Choroid plexus epithelial cell (primary cell): ENCODE results near the gene HSD11B1L.
"Not testable (repeated sequence)": the region's sequence is repeated elsewhere in the genome, so short reads cannot be mapped to it uniquely, and the experiment has no call there.

Experiments used
- DNase-seq: peaks from one replicate; pipeline ENCODE4 v3.0.0-alpha.2; 2010; ENCODE audit warnings: low read depth
- H3K4me3 ChIP-seq: 2 replicates; pipeline ENCODE4 v1.5.1; 2011; ENCODE audit warnings: low read depth, mild to moderate bottlenecking, control low read depth, low read length, moderate library complexity
- CTCF ChIP-seq: conservative IDR thresholded peaks from 2 replicates; pipeline ENCODE4 v1.5.1; 2011; ENCODE audit warnings: low read depth, mild to moderate bottlenecking, control low read depth, inconsistent platforms, low read length, moderate library complexity

HSD11B1L gene

GRCh38 chr19:5686326-5686646 lies 5.5 kb downstream of the HSD11B1L start:
- peak overlapping the region; percentile 64 for H3K4me3 ChIP-seq
- DNase-seq: no peak
- no peak for TF ChIP-seq CTCF

DNA sequence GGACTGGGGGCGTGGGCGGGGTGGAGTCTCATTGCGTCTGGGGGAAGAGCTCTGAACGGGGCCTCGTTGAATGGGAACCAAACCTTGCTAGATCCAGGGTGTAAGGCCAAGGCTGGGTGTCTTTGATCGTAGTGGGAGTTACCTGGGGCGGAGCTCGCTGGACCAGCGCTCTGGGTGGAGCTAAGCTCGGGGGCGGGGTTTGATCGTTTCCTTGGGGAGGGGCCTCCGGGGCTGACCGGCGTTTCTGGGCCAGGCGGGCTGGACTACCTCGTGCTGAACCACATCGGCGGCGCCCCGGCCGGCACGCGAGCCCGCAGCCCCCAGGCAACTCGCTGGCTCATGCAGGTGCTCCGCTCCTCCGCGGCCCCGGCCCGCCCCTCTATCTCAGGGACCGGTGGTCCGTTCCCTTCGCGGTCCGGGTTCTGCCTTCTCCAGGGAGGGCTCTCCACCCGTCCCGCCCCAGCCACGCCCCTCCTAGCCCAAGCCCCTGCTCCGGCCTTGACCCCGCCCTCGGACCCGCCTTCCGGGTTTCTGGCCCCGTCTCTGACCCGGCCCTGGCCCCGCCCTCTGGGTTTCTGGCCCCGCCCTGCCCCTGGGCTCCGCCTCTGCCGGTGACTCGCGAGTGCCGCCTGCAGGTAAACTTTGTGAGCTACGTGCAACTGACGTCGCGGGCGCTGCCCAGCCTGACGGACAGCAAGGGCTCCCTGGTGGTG lies 6.0 kb downstream of the HSD11B1L start:
- TF ChIP-seq CTCF: peak; percentile 82
- peak; percentile 93 for DNase-seq
- H3K4me3 ChIP-seq: peak overlapping the region; percentile 64

GRCh38 chr19:5687360-5688198 lies 6.8 kb downstream of the HSD11B1L start:
- H3K4me3 ChIP-seq: peak overlapping the region; percentile 64
- TF ChIP-seq CTCF: no peak
- DNase-seq: no peak

GRCh38 chr19:5688262-5688881 lies 7.5 kb downstream of the HSD11B1L start:
- not testable (repeated sequence) for H3K4me3 ChIP-seq, DNase-seq

GRCh38 chr19:5690125-5690954 lies 9.5 kb downstream of the HSD11B1L start, which contains the start of gene RPL36:
Gene RPL36 (plus strand): TSS chr19:5690295. CDS start chr19:5690508, 213 bp downstream.
- peak within 1 kb of the TSS; percentile 99 for H3K4me3 ChIP-seq
- peak; percentile 90 for TF ChIP-seq CTCF
- DNase-seq: peak; percentile 98

- DNase-seq: peak; percentile 51
- H3K4me3 ChIP-seq: peak overlapping the region; percentile 99
- no peak for TF ChIP-seq CTCF
Measured at GRCh38 chr19:5690955-5691821, 10.4 kb downstream of the HSD11B1L start.
